Esophagus muscularis mucosa (tissue), 4 donors: ENCODE measurements around the gene IDNK. TPM values are rescaled to one million over a fixed set of nuclear protein-coding genes. Genes with fewer than 3 reads are reported as not detected.

Experiments
- DNase-seq: peaks from one replicate; pipeline ENCODE4 v3.0.0-alpha.2; 2017; ENCODE audit errors: extremely low spot score
- H3K27ac ChIP-seq, 4 donors: fragments of 200-600 bp; sonication (generic); replicated peaks in 1 of 4; 1 replicate in 3 of 4; 2 replicates in 1 of 4; pipeline ENCODE4 v1.5.1; 2016 to 2019; ENCODE audit warnings: mild to moderate bottlenecking in 1 of 4
- H3K27me3 ChIP-seq, 4 donors: fragments of 200-600 bp; sonication (generic); one replicate each; pipeline versions ENCODE4 v1.5.1 to v1.6.0; 2016 to 2019
- H3K36me3 ChIP-seq, 4 donors: fragments of 200-600 bp; sonication (generic); one replicate each; pipeline ENCODE4 v1.5.1; 2016 to 2019
- H3K4me1 ChIP-seq, 4 donors: fragments of 200-600 bp; sonication (generic); one replicate each; pipeline ENCODE4 v1.5.1; 2016 to 2019
- H3K4me3 ChIP-seq, 4 donors: fragments of 200-600 bp; sonication (generic); 1 replicate in 2 of 4; 2 replicates in 2 of 4; pipeline ENCODE4 v1.5.1; 2016 to 2019; ENCODE audit warnings: mild to moderate bottlenecking in 4 of 4, moderate library complexity in 1 of 4
- H3K9me3 ChIP-seq, 4 donors: fragments of 200-600 bp; sonication (generic); 1 replicate in 3 of 4; 2 replicates in 1 of 4; pipeline ENCODE4 v1.5.1; 2016 to 2019
- EP300 ChIP-seq: sonication (generic); formaldehyde crosslinking; IDR thresholded peaks from one replicate; pipeline ENCODE4 v1.6.1; 2017; ENCODE audit warnings: antibody characterized with exemption
- POLR2A ChIP-seq: fragments of 450-650 bp; IDR thresholded peaks from one replicate; pipeline ENCODE4 v1.6.1; 2017; ENCODE audit warnings: antibody characterized with exemption, moderate library complexity, mild to moderate bottlenecking, low read depth
- POLR2AphosphoS5 ChIP-seq, 2 donors: sonication (generic); formaldehyde crosslinking; IDR thresholded peaks; one replicate each; pipeline ENCODE4 v1.6.1; 2017; ENCODE audit warnings: antibody characterized with exemption in 2 of 2
- WGBS: methylation state at CpG from one replicate; pipeline ENCODE4 v1.1.5; 2018; 5-methylcytosine and 5-hydroxymethylcytosine counted together
- intact Hi-C: fragments of 100-400 bp; cut with DNase I; formaldehyde crosslinking; loops from one replicate; pipeline ENCODE4 v1.15.1; 2023
- total RNA-seq, 4 donors: library from RNA; depleted of rRNA; stranded (reverse); fragments of >200 nt; gene quantifications; one replicate each; pipeline versions ENCODE4 v1.1.0 to v1.2.1, GENCODE V29; 2016
- TF ChIP-seq, protein P1 (sequence below), 3 experiments: fragments of 200-600 bp in 2 of 3; fragments of 450-650 bp in 1 of 3; sonication (generic) in 2 of 3; IDR thresholded peaks; one replicate each; pipeline ENCODE4 v1.5.1; 2017 to 2019; ENCODE audit warnings: antibody characterized with exemption in 3 of 3, mild to moderate bottlenecking in 2 of 3, moderate library complexity in 1 of 3

The IDNK gene
- total RNA-seq, 4 donors from 2014 or later: 4.6 to 9.3 (median 5.9) TPM

DNA sequence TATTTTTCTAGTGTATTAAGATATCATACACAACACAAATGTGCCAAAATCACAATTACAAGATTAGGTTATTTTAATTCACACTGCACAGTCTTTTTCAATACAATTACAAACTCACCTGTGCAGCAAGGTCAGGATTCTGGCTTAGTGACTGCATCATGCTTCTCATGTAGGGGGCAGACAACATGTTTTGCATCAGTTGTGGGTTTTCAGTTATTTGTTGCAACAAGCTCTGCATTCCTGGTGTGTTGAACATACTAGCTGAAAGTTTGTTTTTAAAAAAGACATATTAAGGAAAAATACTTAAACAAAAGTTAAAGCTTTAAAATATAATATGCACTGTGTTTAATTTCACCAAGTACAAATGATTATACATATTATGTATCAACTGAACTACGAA is 46.1 kb downstream of the IDNK start:
- Histone ChIP-seq H3K27ac (no peak overlapping the region), H3K4me1 (peaks cover 0 to 7% (median 0%) of the 10 kb centered on the region in 4 donors), H3K27me3 (no peaks in the 10 kb centered on the region), H3K36me3 (peaks cover 0 to 70% (median 53%) of the 10 kb centered on the region in 4 donors), H3K4me3 (no peak overlapping the region), H3K9me3 (no peaks in the 10 kb centered on the region)
- WGBS: 100% methylated on average over 1 of the region's 1 CpG
- intact Hi-C loops: no loop called here
- no peak for DNase-seq
- TF ChIP-seq, protein P1, sequence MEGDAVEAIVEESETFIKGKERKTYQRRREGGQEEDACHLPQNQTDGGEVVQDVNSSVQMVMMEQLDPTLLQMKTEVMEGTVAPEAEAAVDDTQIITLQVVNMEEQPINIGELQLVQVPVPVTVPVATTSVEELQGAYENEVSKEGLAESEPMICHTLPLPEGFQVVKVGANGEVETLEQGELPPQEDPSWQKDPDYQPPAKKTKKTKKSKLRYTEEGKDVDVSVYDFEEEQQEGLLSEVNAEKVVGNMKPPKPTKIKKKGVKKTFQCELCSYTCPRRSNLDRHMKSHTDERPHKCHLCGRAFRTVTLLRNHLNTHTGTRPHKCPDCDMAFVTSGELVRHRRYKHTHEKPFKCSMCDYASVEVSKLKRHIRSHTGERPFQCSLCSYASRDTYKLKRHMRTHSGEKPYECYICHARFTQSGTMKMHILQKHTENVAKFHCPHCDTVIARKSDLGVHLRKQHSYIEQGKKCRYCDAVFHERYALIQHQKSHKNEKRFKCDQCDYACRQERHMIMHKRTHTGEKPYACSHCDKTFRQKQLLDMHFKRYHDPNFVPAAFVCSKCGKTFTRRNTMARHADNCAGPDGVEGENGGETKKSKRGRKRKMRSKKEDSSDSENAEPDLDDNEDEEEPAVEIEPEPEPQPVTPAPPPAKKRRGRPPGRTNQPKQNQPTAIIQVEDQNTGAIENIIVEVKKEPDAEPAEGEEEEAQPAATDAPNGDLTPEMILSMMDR (IDR thresholded peaks at IDR 0.05): no peak
- TF ChIP-seq POLR2A (no peak), EP300 (no peak), POLR2AphosphoS5 (IDR thresholded peaks at IDR 0.05) (no peak)

DNA sequence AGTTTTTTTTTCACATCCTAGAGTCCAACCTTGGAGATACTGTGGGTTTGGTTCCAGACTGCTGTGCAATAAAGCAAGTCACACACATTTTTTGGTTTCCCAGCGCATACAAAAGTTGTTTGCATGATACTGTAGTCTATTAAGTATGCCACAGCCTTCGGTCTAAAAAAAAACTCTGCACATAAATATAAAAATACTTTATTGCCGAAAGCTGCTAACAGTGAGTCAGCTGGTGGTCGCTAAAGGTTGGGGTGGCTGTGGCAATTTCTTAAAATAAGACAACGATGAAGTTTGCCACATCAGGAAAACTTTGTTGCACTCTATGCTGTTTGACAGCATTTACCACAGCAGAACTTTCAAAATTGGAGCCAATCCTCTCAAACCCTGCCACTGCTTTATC is 47.4 kb downstream of the IDNK start:
- peaks cover 0 to 7% (median 0%) of the 10 kb centered on the region in 4 donors for H3K4me1 ChIP-seq
- no peak overlapping the region for H3K4me3 ChIP-seq
- H3K27ac ChIP-seq: no peak overlapping the region
- TF ChIP-seq POLR2AphosphoS5 (IDR thresholded peaks at IDR 0.05): no peak
- TF ChIP-seq, protein P1 (IDR thresholded peaks at IDR 0.05): no peak
- no peak for TF ChIP-seq POLR2A
- TF ChIP-seq EP300: no peak
- intact Hi-C loops: no loop called here
- WGBS: 92% methylated on average over 5 of the region's 5 CpGs
- H3K36me3 ChIP-seq: peaks cover 0 to 67% (median 47%) of the 10 kb centered on the region in 4 donors
- no peaks in the 10 kb centered on the region for H3K27me3 ChIP-seq
- no peaks in the 10 kb centered on the region for H3K9me3 ChIP-seq
- no peak for DNase-seq

DNA sequence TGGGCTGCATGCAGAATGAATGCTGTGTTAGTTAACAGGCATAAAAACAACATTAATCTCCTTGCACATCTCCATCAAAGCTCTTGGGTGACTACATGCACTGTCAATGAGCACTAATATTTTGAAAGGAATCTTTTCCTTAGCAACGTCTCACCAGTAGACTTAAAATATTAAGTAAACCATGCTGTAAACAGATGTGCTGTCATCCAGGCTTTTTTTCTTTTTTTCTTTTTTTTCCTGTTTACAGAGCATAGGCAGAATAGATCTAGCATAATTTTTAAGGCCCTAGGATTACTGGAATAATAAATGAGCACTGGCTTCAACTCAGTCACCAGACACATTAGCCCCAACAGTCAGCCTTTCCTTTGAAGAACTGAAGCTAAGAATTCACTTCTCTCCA is 48.5 kb downstream of the IDNK start:
- 47% methylated on average over 1 of the region's 1 CpG for WGBS

DNA sequence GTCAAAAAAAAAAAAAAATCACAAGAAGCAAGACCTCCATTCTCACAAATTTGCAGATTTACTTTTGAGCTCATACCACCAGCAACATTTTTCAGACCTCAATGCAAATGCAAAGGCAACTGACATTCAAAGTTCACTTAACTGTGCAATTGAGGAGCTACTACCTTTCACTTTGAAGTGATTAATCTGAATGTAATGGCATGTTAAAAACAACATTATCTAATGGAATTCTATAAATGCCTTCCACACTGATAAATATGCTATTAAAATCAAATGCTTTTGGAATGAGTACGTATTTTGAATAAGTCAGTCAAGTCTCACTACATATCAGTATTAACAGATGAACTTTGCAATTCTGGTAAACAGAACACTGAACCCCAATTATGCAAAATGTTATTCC is 52.5 kb downstream of the IDNK start:
- Histone ChIP-seq H3K36me3 (peaks cover 26 to 93% (median 65%) of the 10 kb centered on the region in 4 donors), H3K4me3 (no peak overlapping the region), H3K9me3 (no peaks in the 10 kb centered on the region), H3K27me3 (no peaks in the 10 kb centered on the region), H3K4me1 (peaks cover 0 to 4% (median 0%) of the 10 kb centered on the region in 4 donors), H3K27ac (no peak overlapping the region)
- TF ChIP-seq EP300 (no peak), POLR2A (no peak), POLR2AphosphoS5 (IDR thresholded peaks at IDR 0.05) (no peak)
- TF ChIP-seq, protein P1 (IDR thresholded peaks at IDR 0.05): no peak
- intact Hi-C loops: no loop called here
- DNase-seq: no peak
- WGBS: 81% methylated on average over 1 of the region's 1 CpG

More for the DNA sequence above, 48.5 kb downstream of the IDNK start:
- Histone ChIP-seq H3K27me3 (no peaks in the 10 kb centered on the region), H3K36me3 (peaks cover 0 to 74% (median 52%) of the 10 kb centered on the region in 4 donors), H3K4me3 (no peak overlapping the region), H3K27ac (no peak overlapping the region), H3K4me1 (peaks cover 0 to 4% (median 0%) of the 10 kb centered on the region in 4 donors), H3K9me3 (no peaks in the 10 kb centered on the region)
- TF ChIP-seq EP300 (no peak), POLR2AphosphoS5 (IDR thresholded peaks at IDR 0.05) (no peak), POLR2A (no peak)
- TF ChIP-seq, protein P1 (IDR thresholded peaks at IDR 0.05): no peak
- no peak for DNase-seq
- intact Hi-C loops: no loop called here

DNA sequence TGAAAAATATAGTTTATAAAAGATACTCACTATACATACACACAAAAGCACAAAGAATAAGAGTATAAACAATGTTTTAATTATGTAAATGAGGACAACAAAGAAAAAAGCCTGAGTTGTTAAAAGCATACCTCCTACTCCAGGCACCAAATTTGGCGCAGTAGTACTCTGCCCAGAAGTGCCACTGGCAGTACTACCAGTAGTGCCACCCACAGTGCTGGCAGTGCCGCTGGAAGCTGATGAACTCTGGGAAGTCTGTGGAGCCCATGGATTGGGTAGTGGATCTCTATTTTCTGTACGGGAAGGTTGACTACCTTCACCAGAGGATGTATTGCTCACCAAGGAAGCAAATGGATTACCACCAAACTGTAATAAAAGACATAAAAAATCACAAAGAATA is 54.7 kb downstream of the IDNK start:
- intact Hi-C loops: no loop called here
- H3K27me3 ChIP-seq: no peaks in the 10 kb centered on the region
- H3K36me3 ChIP-seq: peaks cover 34 to 92% (median 61%) of the 10 kb centered on the region in 4 donors
- no peak for TF ChIP-seq POLR2AphosphoS5 (IDR thresholded peaks at IDR 0.05)
- no peak for TF ChIP-seq POLR2A
- no peak for TF ChIP-seq EP300
- TF ChIP-seq, protein P1 (IDR thresholded peaks at IDR 0.05): no peak
- WGBS: 91% methylated on average over 3 of the region's 3 CpGs
- H3K27ac ChIP-seq: no peak overlapping the region
- H3K9me3 ChIP-seq: no peaks in the 10 kb centered on the region
- peaks cover 0 to 4% (median 0%) of the 10 kb centered on the region in 4 donors for H3K4me1 ChIP-seq
- H3K4me3 ChIP-seq: no peak overlapping the region
- DNase-seq: no peak
